Measurements from ENCODE around the gene DES. TPM values are rescaled to one million over a fixed set of nuclear protein-coding genes. Genes with fewer than 3 reads are reported as not detected.

Gene DES
- polyA plus RNA-seq, 1 experiment = 19.8 TPM

DNA sequence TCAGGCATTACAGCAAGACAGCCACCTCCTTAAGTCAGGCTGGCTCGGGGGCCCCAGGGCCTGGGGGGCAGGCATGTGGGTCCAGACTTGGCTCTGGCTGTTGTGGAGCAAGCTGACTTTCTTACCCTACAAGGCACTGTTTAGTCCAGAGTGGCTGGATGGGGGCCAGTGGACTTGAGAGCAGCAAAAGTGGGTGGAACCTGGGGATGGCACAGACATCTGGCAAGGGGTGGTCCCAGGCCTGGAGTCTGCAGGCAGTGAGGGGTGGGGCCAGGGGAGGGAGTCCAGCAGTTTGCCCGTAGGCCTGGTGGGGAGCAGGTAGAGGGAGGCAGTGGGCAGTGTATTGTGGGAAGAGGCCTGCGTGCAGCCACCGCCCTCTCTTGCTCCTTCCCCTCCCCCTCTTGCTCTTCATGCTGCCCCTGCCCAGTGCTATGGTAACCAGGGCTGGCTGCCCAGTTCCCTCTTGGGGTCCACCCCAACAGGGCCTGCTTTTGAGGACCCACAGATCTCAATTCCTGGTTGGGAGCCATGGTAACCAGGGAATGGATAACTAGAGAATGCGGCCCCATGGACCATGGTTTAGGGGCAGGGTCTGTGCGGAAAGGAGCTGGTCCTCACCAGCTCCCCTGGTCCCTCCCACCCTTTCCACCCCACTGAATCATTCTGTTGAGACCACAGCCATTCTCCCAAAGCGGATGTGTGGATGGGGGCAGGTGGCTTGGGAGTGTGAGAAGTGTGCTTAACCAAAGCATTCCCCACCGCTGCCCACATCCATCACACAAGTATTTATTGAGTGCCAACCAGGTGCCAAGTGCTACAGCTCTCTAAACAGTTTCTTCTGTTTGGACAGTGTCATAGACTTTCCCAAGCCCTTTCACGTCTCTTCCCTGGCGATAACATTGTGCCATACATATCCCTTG is 35.8 kb downstream of the DES start:
- no peaks in the 10 kb centered on the region; the same call in 1 of the 2 replicates for H3K9me3 ChIP-seq (ENCODE audit: control insufficient read depth, insufficient read depth, low read length)
- TF ChIP-seq, protein P1, sequence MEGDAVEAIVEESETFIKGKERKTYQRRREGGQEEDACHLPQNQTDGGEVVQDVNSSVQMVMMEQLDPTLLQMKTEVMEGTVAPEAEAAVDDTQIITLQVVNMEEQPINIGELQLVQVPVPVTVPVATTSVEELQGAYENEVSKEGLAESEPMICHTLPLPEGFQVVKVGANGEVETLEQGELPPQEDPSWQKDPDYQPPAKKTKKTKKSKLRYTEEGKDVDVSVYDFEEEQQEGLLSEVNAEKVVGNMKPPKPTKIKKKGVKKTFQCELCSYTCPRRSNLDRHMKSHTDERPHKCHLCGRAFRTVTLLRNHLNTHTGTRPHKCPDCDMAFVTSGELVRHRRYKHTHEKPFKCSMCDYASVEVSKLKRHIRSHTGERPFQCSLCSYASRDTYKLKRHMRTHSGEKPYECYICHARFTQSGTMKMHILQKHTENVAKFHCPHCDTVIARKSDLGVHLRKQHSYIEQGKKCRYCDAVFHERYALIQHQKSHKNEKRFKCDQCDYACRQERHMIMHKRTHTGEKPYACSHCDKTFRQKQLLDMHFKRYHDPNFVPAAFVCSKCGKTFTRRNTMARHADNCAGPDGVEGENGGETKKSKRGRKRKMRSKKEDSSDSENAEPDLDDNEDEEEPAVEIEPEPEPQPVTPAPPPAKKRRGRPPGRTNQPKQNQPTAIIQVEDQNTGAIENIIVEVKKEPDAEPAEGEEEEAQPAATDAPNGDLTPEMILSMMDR (IDR thresholded peaks at IDR 0.05; ENCODE audit: low read depth, low read length) = no peak
- CTCF ChIA-PET = interaction anchor here (0.8 to 6.4 kb wide), 12 partner anchors 10 to 159 kb away, joined by 3 to 29 read pairs (median 4); a partner anchor contains a TSS
- H3K27ac ChIP-seq (ENCODE audit: low read depth, low read length) = peak overlapping the region; percentile 99
- H3K27me3 ChIP-seq (ENCODE audit: control insufficient read depth, insufficient read depth, low read length) = no peaks in the 10 kb centered on the region
- POLR2A ChIA-PET = interaction anchor here (0.6 to 1.8 kb wide), 9 partner anchors 9 to 46 kb away, joined by 3 to 8 read pairs (median 5); no protein-coding TSS in a partner anchor
- DNase-seq (ENCODE audit: low read depth, low spot score) = peak; percentile 87
- H3K4me3 ChIP-seq (ENCODE audit: low read depth, low read length) = no peak overlapping the region; the same call in 1 of the 2 replicates

DNA sequence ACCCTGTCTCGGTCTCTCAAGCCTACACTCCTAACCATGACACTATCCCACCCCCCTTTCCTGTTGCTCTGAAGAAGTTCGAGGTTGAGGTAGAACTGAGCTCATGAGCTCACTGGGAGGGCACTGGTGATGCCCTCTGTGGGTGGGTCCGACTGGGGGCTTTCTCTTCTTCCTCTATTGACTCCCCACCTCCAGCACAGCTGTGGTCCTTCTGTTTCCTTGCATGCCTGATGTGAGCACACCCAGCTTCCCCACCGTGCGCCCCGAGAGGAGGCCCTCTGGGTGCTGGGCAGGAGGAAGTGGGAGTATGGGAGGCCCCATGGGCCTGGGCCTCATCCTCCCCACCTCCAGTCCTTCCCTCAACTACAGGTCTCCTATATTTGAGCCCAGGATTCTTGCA is 37.4 kb downstream of the DES start:
- no peaks in the 10 kb centered on the region; the same call in 1 of the 2 replicates for H3K9me3 ChIP-seq (ENCODE audit: control insufficient read depth, insufficient read depth, low read length)
- H3K27ac ChIP-seq (ENCODE audit: low read depth, low read length) = no peak overlapping the region
- no peak for DNase-seq (ENCODE audit: low read depth, low spot score)
- no peaks in the 10 kb centered on the region for H3K27me3 ChIP-seq (ENCODE audit: control insufficient read depth, insufficient read depth, low read length)
- POLR2A ChIA-PET = interaction anchor here (1.2 kb wide), 1 partner anchor 52 kb away, joined by 4 read pairs; no protein-coding TSS in a partner anchor
- TF ChIP-seq, protein P1 (IDR thresholded peaks at IDR 0.05; ENCODE audit: low read depth, low read length) = no peak
- no peak overlapping the region for H3K4me3 ChIP-seq (ENCODE audit: low read depth, low read length)
- CTCF ChIA-PET = interaction anchor here (0.9 to 6.4 kb wide), 5 partner anchors 21 to 75 kb away, joined by 3 to 29 read pairs (median 5); a partner anchor contains a TSS

DNA sequence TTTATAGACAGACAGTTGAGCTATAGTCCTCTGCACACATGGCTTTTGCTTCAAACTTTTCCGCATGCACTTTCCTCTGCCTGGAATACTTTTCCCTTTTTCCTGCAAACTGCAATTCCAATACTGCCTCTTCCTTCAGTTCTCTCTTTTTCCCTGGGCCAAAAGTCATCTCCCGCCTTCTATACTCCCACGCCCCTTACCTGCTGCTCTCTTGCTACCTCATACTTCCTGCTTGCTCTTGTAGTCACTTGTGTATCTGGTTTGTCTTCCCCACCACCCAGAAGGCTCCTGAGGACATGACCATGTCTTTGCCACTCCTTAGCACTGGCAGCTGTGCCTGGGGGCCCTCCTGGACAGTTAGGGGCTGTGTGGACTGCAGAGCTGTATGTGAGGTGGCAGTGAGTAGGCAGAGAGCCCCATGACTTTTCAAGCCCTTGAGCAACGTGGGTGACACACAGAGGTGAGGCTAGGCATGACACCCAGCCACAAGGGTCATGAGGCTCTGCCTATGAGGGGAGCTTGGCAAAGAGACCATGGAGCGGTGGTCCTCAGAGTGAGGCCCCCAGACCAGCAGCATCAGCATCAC is 39.7 kb downstream of the DES start:
- Histone ChIP-seq H3K27me3 (ENCODE audit: control insufficient read depth, insufficient read depth, low read length) (no peaks in the 10 kb centered on the region), H3K27ac (ENCODE audit: low read depth, low read length) (no peak overlapping the region), H3K4me3 (ENCODE audit: low read depth, low read length) (no peak overlapping the region), H3K9me3 (ENCODE audit: control insufficient read depth, insufficient read depth, low read length) (no peaks in the 10 kb centered on the region)
- no peak for DNase-seq (ENCODE audit: low read depth, low spot score)
- ChIA-PET POLR2A (no interaction called here), CTCF (interaction anchor here (0.7 to 6.4 kb wide), 12 partner anchors 8 to 72 kb away, joined by 3 to 29 read pairs (median 6); no protein-coding TSS in a partner anchor)
- TF ChIP-seq, protein P1 (IDR thresholded peaks at IDR 0.05; ENCODE audit: low read depth, low read length) = no peak

DNA sequence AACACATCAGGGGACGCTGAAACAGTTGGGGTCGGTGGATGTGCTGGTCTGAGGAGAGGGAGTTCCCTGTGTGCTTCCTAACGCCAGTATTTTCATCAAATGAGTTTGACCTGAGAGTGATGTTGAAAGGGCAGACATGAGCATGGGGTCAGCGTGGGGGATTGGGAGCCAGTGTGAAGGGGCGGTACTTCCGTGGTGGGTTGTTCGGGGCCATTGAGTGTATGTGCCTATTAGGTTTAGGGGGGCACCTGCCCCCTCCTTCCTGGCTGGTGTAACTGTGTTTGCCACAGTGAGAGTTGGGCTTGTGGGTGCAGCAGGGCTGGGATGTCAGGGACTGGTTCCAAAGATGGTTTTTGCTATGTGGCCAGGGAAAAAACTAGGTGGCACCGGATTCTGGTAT is 40.8 kb downstream of the DES start:
- H3K4me3 ChIP-seq (ENCODE audit: low read depth, low read length) = no peak overlapping the region
- CTCF ChIA-PET = interaction anchor here (0.6 to 3.4 kb wide), 24 partner anchors 8 to 126 kb away, joined by 3 to 27 read pairs (median 6); partner anchors contain the start of gene GMPPA
- TF ChIP-seq, protein P1 (IDR thresholded peaks at IDR 0.05; ENCODE audit: low read depth, low read length) = no peak
- H3K27me3 ChIP-seq (ENCODE audit: control insufficient read depth, insufficient read depth, low read length) = no peaks in the 10 kb centered on the region
- POLR2A ChIA-PET = interaction anchor here (1.0 kb wide), 2 partner anchors 27 to 39 kb away, joined by 3 read pairs; no protein-coding TSS in a partner anchor
- H3K9me3 ChIP-seq (ENCODE audit: control insufficient read depth, insufficient read depth, low read length) = no peaks in the 10 kb centered on the region
- no peak overlapping the region for H3K27ac ChIP-seq (ENCODE audit: low read depth, low read length)
- DNase-seq (ENCODE audit: low read depth, low spot score) = no peak
